Measurements from ENCODE around the gene FBXO11. TPM values are rescaled to one million over a fixed set of nuclear protein-coding genes. Genes with fewer than 3 reads are reported as not detected.
"Not testable (repeated sequence)": the region's sequence is repeated elsewhere in the genome, so short reads cannot be mapped to it uniquely, and the experiment has no call there.

The FBXO11 gene
- total RNA-seq, 1 donor from 2014 or later: 51.8 TPM

- intact Hi-C loops (cut with micrococcal nuclease): no loop called here
These were observed 6.1 kb downstream of the FBXO11 start for GRCh38 chr2:47899915-47900816.

DNA sequence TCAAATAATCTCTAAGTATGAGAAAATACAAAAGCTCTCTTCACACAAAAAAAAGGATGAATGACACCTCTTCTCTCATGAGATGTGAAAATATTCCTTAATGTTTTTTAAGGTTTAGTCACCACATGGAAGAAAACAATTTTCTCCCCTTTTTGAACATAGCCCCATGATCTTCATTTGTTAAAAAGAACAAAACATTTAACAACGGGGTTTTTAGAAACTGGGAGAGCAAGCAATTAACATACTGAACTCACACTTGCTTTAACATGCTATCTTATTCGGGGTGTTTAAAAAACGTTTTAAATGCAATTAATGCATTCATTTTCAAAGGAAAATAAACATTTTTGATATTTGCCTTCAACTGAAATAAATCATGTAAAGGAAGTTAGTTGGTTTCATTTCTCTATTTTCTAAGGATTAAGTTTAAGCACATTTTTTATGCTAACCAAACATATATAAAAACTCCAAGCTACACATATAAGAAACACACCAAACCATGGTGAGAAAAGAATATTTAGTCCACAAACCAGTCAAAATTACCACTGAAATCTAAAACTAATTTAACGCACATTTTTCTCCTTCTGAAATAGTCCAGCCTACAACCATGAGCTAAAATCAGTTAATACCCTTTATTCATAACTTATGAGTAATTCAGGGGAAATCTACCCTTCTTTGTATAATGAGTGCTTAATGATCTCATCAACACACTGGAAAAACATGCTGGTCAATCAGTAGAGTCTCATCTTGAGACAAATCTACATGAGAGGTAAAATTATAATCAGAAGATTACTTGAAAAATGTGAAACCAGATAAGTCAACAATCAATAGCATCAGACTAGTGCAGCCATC, 8.2 kb downstream of the FBXO11 start:
- intact Hi-C loops (cut with micrococcal nuclease): no loop called here

DNA sequence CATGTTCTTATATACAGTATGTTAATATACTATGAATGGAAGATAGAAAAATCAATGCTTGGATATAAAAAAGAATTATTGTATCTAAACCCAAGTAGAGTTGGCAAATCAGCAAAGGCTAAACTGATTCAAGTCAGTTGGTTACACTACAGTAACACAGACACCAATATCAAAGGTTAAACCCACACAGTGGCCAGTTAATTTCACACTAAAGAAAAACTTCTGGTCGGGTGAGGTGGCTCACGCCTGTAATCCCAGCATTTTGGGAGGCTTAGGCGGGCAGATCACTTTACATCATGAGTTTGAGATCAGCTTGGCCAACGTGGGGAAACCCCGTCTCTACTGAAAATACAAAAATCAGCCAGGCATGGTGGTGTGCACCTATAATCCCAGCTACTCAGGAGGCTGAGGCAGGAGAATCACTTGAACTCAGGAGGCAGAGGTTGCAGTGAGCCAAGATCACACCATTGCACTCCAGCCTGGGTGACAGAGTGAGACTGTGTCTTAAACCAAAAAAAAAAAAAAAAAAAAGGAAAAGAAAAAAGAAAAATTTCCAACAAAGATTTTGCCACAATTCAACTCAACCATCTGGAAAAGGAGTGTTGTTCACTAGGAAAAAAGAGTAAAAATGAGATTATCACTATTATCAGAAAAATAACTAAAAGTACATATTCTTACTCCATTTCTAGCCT, 9.0 kb downstream of the FBXO11 start:
- intact Hi-C loops (cut with micrococcal nuclease): not testable (repeated sequence)

- intact Hi-C loops (cut with micrococcal nuclease): no loop called here
These were observed 9.8 kb downstream of the FBXO11 start for GRCh38 chr2:47896450-47896968.

- intact Hi-C loops (cut with micrococcal nuclease): no loop called here
These were observed 12.5 kb downstream of the FBXO11 start for GRCh38 chr2:47893771-47894170.

DNA sequence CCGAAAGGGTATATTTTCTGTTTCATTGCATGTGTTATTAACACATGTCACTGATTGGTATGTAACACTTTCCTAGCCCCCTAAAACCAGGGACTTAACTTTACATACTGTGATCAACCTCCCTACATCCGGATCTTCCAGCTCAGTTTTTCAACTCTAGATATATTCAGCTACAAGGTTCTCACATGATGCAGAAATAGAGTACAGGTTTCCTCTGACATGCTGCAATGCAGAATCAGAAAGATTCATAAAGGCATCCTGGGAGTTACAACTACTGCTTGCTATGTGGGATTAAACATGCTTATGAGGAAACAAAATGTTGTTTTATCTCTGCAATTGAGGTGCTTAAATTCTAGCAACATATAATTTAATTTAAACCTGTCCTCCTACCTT, 14.0 kb downstream of the FBXO11 start:
- intact Hi-C loops (cut with micrococcal nuclease): no loop called here

DNA sequence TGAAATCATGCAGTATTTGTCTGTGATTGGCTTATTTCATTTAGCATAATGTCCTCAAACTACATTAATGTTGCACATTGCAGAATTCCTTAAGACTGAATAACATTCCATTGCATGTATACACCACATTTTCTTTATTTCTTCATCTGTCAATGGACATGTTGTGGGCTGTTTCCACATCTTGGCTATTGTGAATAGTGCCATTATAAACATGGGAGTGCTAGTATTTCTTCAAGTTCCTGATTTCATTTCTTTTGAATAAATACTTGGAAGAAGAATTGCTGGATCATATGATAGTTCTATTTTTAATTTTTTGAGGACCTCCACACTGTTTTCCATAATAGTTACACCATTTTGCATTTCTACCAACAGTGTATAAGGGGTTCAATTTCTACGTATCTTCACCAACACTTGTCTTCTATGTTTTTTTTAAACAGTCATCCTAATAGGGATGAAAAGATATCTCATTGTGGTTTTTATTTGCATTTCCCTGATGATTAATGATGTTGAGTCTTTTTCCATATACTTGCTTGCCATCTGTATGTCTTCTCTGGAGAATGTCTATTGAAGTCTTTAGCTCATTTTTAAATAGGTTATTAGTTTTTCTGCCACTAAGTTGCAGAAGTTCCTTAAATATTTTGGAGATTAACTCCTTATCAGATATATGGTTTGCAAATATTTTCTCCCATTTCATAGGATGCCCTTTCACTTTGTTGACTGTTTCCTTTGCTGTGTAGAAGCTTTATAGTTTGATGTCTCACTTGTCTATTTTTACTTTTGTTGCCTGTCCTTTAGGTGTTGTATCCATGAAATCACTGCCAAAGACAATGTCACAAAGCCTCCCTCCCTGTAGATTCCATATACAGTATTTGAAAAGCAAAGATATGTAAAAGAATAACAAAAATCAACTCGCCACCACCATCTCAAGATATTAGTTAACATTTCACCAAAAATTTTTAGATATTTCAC, 14.6 kb downstream of the FBXO11 start:
- intact Hi-C loops (cut with micrococcal nuclease): no loop called here

DNA sequence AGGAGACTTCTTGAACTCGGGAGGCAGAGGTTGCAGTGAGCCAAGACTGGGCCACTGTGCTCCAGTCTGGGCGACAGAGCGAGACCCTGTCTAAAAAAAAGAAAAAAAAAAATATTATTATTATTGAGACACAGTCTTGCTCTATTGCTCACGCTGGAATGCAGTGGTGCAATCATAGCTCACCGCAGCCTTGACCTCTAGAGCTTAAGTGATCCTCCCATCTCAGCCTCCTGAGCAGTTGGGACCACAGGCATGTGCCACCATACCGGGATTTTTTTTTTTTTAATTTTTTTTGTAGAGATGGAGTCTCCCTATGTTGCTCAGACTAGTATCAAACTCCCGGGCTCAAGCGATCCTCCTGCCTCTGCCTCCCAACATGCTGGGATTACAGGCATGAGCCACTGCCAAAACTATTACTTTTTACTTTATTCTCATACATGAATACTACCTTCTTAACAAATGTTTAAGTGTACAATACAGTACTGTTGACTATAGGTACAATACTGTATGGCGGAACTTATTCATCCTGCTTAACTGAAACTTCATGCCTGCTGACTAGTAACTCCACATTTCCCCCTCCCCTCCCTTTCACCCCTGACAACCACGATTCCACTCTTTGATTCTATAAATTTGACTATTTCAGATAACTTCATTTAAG, 15.5 kb downstream of the FBXO11 start:
- intact Hi-C loops (cut with micrococcal nuclease): no loop called here

- intact Hi-C loops (cut with micrococcal nuclease): no loop called here
These were observed 17.6 kb downstream of the FBXO11 start for GRCh38 chr2:47888581-47889280.

DNA sequence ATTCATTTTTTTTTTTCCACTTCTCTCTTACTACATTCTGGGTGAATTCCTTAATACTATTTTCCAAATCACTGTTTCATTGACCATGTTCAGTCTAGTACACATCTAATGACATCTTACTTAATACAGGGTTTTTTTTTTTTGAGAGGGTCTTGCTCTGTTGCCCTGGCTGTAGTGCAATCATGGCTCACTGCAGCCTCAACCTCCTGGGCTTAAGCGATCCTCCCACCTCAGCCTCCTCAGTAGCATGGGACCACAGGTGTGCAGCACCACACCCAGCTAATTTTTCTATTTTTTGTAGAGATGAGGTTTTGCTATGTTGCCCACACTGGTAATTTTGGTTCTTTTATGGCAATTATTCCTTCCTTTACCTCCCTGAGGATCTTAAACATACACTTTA, 29.4 kb downstream of the FBXO11 start:
- intact Hi-C loops (cut with micrococcal nuclease): no loop called here

- intact Hi-C loops (cut with micrococcal nuclease): no loop called here
These were observed 33.4 kb downstream of the FBXO11 start for GRCh38 chr2:47872941-47873340.

- intact Hi-C loops (cut with micrococcal nuclease): no loop called here
These were observed 35.4 kb downstream of the FBXO11 start for GRCh38 chr2:47870641-47871540.

DNA sequence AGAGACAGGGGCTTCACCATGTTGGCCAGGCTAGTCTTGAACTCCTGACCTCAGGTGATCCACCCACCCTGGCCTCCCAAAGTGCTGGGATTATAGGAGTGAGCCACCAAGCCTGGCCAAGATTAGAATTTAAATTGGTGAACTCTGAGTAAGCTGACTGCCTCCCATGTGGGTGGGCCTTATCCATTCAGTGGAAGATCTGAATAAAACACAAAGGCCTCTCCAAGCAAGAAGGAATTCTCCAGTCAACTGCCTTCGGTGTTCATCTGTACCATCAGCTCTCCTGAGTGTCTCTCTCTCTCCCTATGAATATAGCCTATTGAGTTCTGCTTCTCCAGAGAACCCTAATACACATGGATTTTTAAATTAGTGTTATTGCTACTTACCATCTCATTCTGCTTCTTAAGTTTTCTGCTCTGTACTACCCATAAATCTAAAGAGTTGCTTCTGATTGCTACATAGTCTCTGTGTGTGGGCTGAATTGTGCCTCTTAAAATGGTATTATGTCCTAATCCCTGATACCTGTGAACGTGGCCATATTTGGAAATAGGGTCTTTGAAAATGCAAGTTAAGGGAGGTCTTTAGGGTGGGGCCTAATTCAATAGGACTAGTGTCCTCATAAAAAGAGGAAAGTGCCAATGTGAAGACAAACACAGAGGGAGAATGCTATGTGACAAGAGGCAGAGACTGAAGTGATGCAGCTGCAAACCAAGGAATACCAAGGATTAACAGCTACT, 36.3 kb downstream of the FBXO11 start:
- intact Hi-C loops (cut with micrococcal nuclease): no loop called here

DNA sequence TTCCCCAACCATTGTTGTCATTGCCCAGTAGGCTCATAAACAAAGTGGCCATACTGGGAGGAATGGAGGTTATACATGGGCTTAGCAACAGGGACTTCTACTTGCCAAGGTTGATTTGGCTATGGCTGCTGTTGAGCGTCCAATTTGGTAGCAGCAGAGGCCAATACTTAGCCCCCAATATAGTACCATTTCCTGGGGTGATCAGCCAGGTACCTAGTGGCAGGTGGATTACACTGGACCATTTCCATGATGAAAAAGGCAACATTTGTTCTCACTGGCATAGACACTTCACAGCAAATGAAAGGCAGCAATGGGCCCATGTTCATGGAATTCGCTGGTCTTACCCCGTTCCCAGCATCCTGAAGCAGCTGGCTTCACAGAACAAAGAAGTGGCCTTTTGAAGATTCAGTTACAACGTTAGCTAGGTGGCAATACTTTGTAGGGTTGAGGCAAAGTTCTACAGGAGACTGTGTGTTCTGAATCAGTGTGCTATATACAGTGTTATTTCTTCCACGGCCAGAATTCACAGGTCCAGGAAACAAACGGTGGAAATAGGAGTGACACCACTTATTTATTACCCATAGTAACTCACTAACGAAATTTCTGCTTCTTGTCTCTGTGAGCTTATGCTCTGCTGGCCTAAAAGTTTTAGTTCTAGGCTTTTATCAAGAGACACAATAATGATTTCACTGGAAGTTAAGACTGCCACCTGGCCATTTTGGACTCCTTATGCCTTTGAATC, 37.5 kb downstream of the FBXO11 start:
- intact Hi-C loops (cut with micrococcal nuclease): no loop called here

- intact Hi-C loops (cut with micrococcal nuclease): no loop called here
These were observed 39.1 kb downstream of the FBXO11 start for GRCh38 chr2:47867205-47867604.

DNA sequence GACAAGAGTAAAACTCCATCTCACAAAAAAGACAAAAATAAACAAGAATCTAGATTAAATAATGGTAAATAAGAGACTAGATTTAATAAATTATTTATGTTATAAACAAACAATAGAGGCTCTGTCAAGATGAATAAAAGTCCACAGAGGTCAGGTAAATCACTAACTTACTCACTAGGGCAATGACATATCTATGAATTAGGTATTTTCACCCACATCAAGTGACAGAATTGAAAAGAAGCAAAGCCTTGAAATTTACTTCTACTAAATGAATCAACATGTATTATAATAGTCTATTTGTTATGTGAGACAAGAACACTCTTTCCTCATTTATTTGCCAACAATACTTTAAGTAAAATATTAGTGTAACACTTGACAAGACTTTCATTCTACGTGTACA, 41.7 kb downstream of the FBXO11 start:
- intact Hi-C loops (cut with micrococcal nuclease): no loop called here

DNA sequence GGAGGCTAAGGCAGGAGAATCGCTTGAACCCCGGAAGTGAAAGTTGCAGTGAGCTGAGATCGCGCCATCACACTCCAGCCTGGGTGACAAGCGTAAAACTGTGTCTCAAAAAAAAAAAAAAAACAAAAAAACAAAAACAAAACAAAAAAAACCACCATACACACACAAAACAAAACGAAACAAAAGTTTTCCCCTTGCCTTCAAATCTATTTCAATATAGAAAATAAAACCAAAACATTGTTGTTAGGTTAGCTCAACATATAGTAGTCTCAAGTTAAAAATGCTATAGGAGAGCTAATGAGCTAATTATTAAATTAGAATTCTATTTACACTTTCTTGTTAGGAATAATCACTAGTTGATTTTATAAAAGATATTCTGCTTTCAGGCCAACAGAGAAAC, 43.3 kb downstream of the FBXO11 start:
- intact Hi-C loops (cut with micrococcal nuclease): no loop called here

All from T-helper 1 cell treated with Interleukin-12 subunit alpha and Interleukin-12 subunit beta and Interleukin-4 antibody, amounts not matched to agents 30 ng/mL and 1 ng/mL, for 36 hours (primary cell).